Stimulated activated naive B cell treated with anti-CD40 and anti-IgM and Interleukin-4, amounts not matched to agents 10 μg/mL and 1 μg/mL and 100 μg/mL, for 72 hours (primary cell): ENCODE results near the gene POU6F2.

Source experiments
- ATAC-seq, 2 donors: fragments of 150-1000 bp; cut with Tn5 transposase; replicated peaks; 2 replicates each; pipeline ENCODE4 v1.10.0; 2021; ENCODE audit warnings: moderate library complexity in 1 of 2
- DNase-seq: peaks from one replicate; pipeline ENCODE4 v3.0.0; 2021
- H3K27ac Mint-ChIP-seq: one replicate; pipeline ENCODE4 v1.8.0; 2022; ENCODE audit warnings: mild to moderate bottlenecking, mixed read lengths
- H3K27me3 Mint-ChIP-seq, 2 donors: one replicate each; pipeline ENCODE4 v1.8.0; 2022; ENCODE audit warnings: mixed read lengths in 2 of 2
- H3K36me3 Mint-ChIP-seq, 2 donors: one replicate each; pipeline ENCODE4 v1.8.0; 2022; ENCODE audit warnings: mixed read lengths in 2 of 2, mild to moderate bottlenecking in 1 of 2
- H3K4me1 Mint-ChIP-seq, 2 donors: one replicate each; pipeline ENCODE4 v1.8.0; 2022; ENCODE audit warnings: mixed read lengths in 2 of 2, mild to moderate bottlenecking in 1 of 2
- H3K4me3 Mint-ChIP-seq, 2 donors: one replicate each; pipeline ENCODE4 v1.8.0; 2022; ENCODE audit warnings: mild to moderate bottlenecking in 2 of 2, mixed read lengths in 2 of 2, moderate library complexity in 1 of 2
- H3K9me3 Mint-ChIP-seq, 2 donors: one replicate each; pipeline ENCODE4 v1.8.0; 2022; ENCODE audit warnings: mixed read lengths in 2 of 2, mild to moderate bottlenecking in 1 of 2

The POU6F2 gene

DNA sequence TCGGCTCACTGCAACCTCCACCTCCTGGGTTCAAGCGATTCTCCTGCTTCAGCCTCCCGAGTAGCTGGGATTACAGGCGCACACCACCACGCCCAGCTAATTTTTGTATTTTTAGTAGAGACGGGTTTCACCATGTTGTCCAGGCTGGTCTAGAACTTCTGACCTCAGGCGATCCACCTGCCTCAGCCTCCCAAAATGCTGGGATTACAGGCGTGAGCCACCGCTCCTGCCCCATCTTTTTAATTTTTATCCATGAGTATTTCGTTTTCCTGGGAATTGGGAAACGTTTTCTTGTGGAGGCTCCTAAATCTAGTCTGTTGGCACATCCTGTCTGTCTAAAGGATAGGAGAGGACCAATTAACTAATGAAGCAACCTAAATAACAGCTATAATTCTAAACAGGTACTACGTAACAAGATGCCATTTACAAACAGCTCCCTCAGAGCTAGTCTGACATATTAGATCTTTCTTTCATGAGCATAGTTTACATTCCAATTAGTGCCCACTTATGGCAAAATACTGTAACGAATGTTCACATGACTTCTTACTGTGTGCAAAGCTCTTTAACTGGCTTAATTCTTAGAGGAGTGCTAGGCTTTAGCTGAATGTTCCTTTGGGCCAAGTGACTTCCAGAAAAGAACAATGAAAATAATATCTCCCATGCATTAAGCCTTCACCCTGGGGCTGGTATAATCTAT lies 437.5 kb downstream of the POU6F2 start:
- Mint-ChIP-seq H3K36me3 (no peaks in the 10 kb centered on the region), H3K4me3 (peak overlapping the region; percentile 91 to 92), H3K27ac (no peak overlapping the region), H3K27me3 (no peaks in the 10 kb centered on the region), H3K4me1 (peaks cover 5 to 8% of the 10 kb centered on the region in 2 donors), H3K9me3 (no peaks in the 10 kb centered on the region)
- no peak for DNase-seq
- no peak for ATAC-seq

DNA sequence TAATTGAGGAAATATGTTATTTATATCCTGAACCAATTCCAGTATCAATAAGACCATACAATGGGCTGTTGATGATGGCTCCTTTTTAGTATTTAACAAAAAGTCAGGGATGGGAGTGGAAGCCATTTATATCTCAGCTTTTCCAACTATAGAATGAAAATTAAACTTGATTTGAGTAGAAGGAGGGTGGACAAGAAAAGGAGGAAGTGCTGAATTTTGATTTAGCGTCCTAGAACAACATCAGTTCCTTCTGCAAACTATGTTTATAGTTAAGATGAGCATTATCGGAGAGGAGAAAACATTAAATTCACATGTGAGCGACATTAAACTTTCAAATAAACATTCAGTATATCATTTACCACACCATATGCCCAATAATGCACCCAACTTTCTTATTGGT lies 439.2 kb downstream of the POU6F2 start:
- no peak for ATAC-seq
- no peaks in the 10 kb centered on the region for H3K9me3 Mint-ChIP-seq
- peaks cover 5 to 8% of the 10 kb centered on the region in 2 donors for H3K4me1 Mint-ChIP-seq
- H3K4me3 Mint-ChIP-seq = no peak overlapping the region
- H3K27me3 Mint-ChIP-seq = no peaks in the 10 kb centered on the region
- no peak overlapping the region for H3K27ac Mint-ChIP-seq
- H3K36me3 Mint-ChIP-seq = no peaks in the 10 kb centered on the region
- no peak for DNase-seq

DNA sequence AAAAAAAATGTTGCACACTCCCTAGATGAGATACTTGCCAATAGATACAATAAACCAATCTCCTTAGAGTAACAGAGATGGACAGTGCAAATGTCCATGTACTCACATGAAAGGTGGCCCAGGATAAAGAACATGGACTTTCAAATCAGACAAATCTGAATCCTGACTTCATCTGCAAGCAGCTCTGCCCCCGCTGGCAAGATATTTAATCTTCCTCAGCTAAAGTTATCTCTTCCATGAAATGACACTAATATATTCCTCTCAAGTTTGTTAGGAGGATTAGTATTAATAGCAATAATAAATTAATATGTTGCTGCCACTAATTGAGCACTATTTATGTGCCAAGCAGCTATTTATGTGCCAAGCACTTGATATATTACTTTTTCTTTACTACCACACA lies 439.9 kb downstream of the POU6F2 start:
- no peak for ATAC-seq
- Mint-ChIP-seq H3K9me3 (no peaks in the 10 kb centered on the region), H3K4me3 (no peak overlapping the region), H3K36me3 (no peaks in the 10 kb centered on the region), H3K4me1 (peaks cover 5 to 8% of the 10 kb centered on the region in 2 donors), H3K27me3 (no peaks in the 10 kb centered on the region), H3K27ac (no peak overlapping the region)
- no peak for DNase-seq

DNA sequence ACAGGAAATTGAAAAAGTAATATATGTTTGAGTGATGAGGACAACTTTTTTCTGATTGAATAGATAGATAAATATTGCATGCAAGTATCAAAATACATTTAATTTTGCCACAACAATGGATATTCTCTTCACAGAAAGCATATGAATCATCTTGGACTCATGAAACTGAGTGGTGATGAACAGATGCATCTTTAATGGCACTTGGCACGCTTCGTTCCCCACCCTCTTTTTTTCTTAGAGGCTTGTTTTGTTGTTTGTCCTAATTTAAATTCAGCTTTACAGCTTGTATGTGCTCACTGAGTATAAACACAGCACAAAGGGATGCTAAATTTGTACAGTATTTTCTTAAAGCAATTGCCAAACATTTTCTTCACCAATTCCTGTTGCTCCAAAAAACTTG lies 443.5 kb downstream of the POU6F2 start:
- Mint-ChIP-seq H3K27ac (no peak overlapping the region), H3K36me3 (no peaks in the 10 kb centered on the region), H3K9me3 (no peaks in the 10 kb centered on the region), H3K4me3 (no peak overlapping the region), H3K4me1 (no peaks in the 10 kb centered on the region), H3K27me3 (peaks cover 0 to under 1% of the 10 kb centered on the region in 2 donors)
- ATAC-seq (no peak), DNase-seq (no peak)

DNA sequence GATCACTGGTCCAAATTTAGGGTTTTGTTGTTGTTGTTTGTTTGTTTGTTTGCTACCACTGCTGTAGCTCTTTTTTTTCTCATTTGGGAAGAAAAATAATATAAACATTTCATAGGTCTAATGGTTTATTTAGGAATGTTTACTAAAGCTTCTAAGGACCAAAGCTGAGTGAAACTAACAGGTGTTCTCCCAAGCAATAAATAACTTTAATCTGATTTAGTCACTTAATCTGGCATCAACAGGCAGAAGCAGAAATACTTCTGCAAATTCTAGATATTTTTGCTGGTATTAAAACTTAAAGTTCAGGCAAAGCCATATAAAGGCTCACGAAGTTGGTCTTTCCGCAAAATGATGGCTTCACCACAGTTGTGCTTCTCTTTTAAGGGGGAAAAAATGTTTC lies 444.0 kb downstream of the POU6F2 start:
- peaks cover 0 to 5% of the 10 kb centered on the region in 2 donors for H3K27me3 Mint-ChIP-seq
- H3K27ac Mint-ChIP-seq = no peak overlapping the region
- no peaks in the 10 kb centered on the region for H3K9me3 Mint-ChIP-seq
- H3K36me3 Mint-ChIP-seq = no peaks in the 10 kb centered on the region
- H3K4me1 Mint-ChIP-seq = no peaks in the 10 kb centered on the region
- ATAC-seq (no peak), DNase-seq (no peak)
- H3K4me3 Mint-ChIP-seq = no peak overlapping the region

DNA sequence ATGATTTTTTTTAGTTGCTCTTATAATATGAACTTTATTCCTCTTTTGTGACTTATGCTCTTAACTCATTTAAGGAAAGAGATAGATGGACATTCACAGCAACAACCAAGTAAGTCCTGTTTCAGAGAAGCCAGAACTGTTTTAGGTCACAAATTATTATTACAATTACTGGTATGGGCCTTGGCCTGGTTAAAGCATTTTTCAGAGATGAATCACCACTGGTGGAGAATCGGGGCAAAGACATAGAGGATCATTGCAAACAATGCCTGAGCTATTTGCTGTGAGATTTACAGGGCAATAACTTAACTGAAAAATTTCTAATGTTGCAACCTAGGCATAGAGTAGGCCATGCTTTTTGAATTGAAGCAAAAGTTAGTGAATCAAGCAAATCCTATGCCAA lies 450.5 kb downstream of the POU6F2 start:
- DNase-seq = no peak
- Mint-ChIP-seq H3K4me1 (peaks cover 5 to 14% of the 10 kb centered on the region in 2 donors), H3K36me3 (no peaks in the 10 kb centered on the region), H3K27me3 (peaks cover 0 to 5% of the 10 kb centered on the region in 2 donors), H3K4me3 (no peak overlapping the region), H3K27ac (no peak overlapping the region), H3K9me3 (no peaks in the 10 kb centered on the region)
- ATAC-seq = no peak

DNA sequence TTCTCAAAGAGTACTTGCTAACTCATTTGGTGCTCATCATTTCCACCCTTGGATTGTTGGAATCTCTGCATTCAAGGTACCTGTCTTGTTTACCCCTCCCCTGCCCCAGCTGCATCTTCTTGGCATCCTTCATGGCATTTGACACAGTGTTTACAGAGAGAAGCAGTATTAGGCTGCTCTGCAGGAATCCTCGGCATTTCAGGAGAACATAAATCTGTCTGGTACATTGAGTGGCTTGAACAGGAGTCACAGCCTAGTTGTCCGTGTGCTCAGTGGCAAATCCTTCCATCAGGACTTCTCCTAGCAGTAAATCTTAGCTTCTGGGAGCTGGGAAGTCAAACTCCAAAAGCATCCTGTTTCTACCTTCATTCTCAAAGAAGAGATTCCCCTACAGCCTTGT lies 451.7 kb downstream of the POU6F2 start:
- Mint-ChIP-seq H3K4me1 (peaks cover 12 to 26% of the 10 kb centered on the region in 2 donors), H3K4me3 (no peak overlapping the region), H3K27me3 (peaks cover 0 to 5% of the 10 kb centered on the region in 2 donors), H3K36me3 (no peaks in the 10 kb centered on the region), H3K9me3 (peaks cover 4 to 5% of the 10 kb centered on the region in 2 donors), H3K27ac (no peak overlapping the region)
- DNase-seq = no peak
- no peak for ATAC-seq

DNA sequence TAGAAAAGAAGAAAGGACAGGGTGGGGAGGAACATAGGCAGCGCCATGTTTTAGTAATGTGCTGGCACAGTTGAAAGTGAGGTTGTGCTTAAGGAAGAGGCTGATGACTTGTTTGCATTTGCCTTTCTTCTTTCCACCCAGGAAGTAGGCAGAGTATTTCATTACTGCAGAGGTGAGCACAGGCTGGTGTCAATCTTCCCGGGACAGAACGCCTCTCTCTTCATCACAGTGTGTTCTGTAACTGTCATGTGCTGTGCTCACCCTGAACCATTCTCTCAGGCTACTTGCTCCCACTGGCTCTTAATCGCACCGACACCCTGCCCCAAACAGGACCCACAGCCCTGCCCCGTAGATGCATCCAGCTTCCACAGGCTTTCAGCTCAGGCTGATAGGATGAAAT lies 452.7 kb downstream of the POU6F2 start:
- no peak overlapping the region for H3K27ac Mint-ChIP-seq
- peaks cover 15 to 26% of the 10 kb centered on the region in 2 donors for H3K4me1 Mint-ChIP-seq
- DNase-seq = no peak
- peaks cover 6 to 8% of the 10 kb centered on the region in 2 donors for H3K9me3 Mint-ChIP-seq
- H3K36me3 Mint-ChIP-seq = no peaks in the 10 kb centered on the region
- peaks cover 0 to 5% of the 10 kb centered on the region in 2 donors for H3K27me3 Mint-ChIP-seq
- no peak for ATAC-seq
- no peak overlapping the region for H3K4me3 Mint-ChIP-seq

DNA sequence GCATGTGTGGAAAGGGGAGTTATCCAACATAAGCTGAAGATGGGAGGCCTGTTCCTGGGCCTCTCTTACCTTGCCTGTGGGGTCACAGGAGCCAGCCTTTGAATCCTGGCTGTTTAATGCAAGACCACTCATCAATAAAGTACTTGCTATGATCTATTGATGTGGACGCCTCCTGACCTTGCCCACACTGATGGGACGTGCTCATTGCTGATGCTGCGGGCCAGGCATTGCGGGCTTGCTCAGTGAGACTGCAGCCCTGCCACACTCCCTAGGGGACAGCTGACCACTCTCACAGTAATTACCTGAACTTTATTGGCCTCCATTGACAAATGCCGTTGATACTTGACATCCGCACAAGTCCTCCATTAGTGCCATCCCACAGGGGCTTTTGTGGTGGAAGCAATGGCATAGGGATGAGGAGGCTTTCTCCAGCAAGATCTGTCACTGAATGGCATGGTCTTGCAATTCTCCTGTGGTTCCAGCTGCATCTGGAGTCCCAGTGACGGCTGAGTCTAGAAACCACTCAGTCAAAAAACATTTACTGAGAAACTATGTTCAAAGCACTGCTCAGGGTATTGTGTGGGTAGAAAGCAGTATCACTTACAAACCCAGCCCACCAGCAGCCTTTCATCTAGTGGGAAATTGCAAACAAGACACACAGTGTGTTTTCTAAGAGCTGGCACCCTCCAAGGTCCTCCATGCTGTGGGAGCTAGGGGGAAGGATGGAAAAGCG lies 453.4 kb downstream of the POU6F2 start:
- ATAC-seq = peak; percentile 37 to 40
- Mint-ChIP-seq H3K9me3 (peaks cover 6 to 8% of the 10 kb centered on the region in 2 donors), H3K4me1 (peaks cover 15 to 28% of the 10 kb centered on the region in 2 donors), H3K27me3 (peaks cover 0 to 5% of the 10 kb centered on the region in 2 donors), H3K4me3 (no peak overlapping the region), H3K27ac (no peak overlapping the region), H3K36me3 (no peaks in the 10 kb centered on the region)
- DNase-seq = no peak

DNA sequence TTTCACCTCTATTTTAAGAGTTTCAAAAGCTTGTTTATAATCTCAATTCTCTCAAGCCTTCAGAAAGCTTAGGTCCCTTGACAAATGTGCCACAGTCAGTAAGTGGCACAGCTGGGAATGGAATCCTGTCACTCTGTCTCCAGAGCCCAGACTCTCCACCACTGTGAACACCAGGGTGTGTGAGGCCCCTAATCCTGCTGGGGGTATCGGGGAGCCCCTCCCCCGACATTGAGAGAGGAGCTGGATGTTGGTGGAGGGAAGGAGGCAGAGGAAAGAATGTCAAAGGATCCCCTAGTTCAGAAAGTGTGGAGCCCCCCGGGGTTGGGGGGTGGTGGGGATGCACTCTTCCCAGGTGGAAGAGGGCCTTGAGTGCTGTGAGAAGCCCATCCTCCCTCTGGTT lies 454.7 kb downstream of the POU6F2 start:
- no peak for ATAC-seq
- Mint-ChIP-seq H3K4me1 (peaks cover 21 to 41% of the 10 kb centered on the region in 2 donors), H3K36me3 (no peaks in the 10 kb centered on the region), H3K4me3 (no peak overlapping the region), H3K9me3 (peaks cover 6 to 8% of the 10 kb centered on the region in 2 donors), H3K27me3 (no peaks in the 10 kb centered on the region), H3K27ac (peak overlapping the region; percentile 44)
- no peak for DNase-seq

DNA sequence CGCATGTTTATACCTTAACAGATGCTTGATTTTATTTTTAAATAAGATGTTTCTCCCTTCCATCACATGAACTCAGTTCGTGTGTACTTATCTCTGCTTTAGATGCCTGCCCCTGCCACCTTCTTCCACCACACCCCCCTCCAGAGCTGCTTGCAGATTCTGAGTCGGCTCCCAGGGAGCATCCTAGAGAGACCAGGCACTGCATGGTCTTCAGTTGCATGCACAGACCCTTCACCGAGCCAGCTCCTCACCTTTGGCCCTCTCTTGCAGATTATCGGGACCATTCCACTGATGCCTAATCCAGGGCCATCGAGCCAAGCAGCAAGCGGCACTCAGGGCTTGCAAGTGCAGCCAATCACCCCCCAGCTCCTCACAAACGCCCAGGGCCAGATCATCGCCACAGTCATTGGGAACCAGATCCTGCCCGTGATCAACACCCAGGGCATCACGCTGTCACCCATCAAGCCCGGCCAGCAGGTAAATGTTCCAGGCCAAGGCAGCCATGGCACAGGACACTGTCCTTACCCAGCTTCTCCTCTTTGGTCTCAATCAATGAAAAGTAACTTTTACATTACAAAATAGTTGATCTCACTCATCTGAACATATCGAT lies 455.2 kb downstream of the POU6F2 start:
- no peak for DNase-seq
- H3K27ac Mint-ChIP-seq = no peak overlapping the region

DNA sequence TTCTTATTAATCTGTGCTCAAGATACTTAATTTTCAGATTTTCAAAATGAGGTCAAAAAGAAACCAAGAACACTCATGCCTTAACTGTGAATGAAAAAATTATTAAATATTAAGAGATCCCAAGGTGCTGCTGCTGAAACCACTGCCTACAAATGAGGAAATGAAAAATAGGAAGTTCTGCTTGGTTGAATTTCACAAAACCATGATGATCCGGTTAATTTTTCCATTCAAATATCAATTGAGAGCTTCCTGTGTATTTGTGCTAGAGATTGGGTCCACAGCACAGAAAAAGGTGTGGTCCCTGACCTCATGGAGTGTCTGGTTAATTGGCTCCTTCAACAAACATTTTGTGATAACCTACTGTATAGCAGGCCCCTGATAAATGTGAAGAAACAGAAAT lies 455.8 kb downstream of the POU6F2 start:
- H3K27me3 Mint-ChIP-seq = no peaks in the 10 kb centered on the region
- H3K27ac Mint-ChIP-seq = no peak overlapping the region
- peaks cover 21 to 43% of the 10 kb centered on the region in 2 donors for H3K4me1 Mint-ChIP-seq
- no peaks in the 10 kb centered on the region for H3K36me3 Mint-ChIP-seq
- no peak for DNase-seq
- ATAC-seq = peak; percentile 74 to 82
- no peak overlapping the region for H3K4me3 Mint-ChIP-seq
- H3K9me3 Mint-ChIP-seq = peaks cover 8 to 9% of the 10 kb centered on the region in 2 donors

More for the DNA sequence above, 455.2 kb downstream of the POU6F2 start:
- no peak for ATAC-seq
- H3K4me1 Mint-ChIP-seq = peaks cover 21 to 43% of the 10 kb centered on the region in 2 donors
- no peaks in the 10 kb centered on the region for H3K36me3 Mint-ChIP-seq
- no peak overlapping the region for H3K4me3 Mint-ChIP-seq
- no peaks in the 10 kb centered on the region for H3K27me3 Mint-ChIP-seq
- H3K9me3 Mint-ChIP-seq = peaks cover 8 to 9% of the 10 kb centered on the region in 2 donors

DNA sequence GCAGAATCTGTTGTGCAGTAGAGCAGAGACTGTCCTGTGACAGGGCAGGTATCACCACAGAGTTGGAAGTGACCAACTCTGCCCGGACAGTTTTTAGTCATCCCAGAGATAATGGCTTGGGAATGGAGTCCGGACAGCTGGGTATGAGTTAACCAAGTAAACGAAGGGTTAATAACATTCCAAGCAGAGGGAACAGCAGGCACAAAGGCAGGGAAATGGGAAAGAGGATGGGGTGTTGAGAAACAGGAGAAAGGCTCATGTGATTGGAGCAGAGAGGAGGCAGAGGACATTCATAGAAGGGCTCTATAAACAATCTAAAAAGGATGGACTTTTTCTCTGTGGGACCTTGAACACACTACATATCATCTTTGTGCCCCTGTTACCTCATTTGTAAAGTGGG lies 456.3 kb downstream of the POU6F2 start:
- ATAC-seq = peak in 1 of 2 donors; percentile 63
- H3K36me3 Mint-ChIP-seq = no peaks in the 10 kb centered on the region
- DNase-seq = no peak
- no peak overlapping the region for H3K4me3 Mint-ChIP-seq
- H3K9me3 Mint-ChIP-seq = peaks cover 8 to 9% of the 10 kb centered on the region in 2 donors
- peaks cover 0 to 1% of the 10 kb centered on the region in 2 donors for H3K27me3 Mint-ChIP-seq
- no peak overlapping the region for H3K27ac Mint-ChIP-seq
- peaks cover 21 to 43% of the 10 kb centered on the region in 2 donors for H3K4me1 Mint-ChIP-seq

DNA sequence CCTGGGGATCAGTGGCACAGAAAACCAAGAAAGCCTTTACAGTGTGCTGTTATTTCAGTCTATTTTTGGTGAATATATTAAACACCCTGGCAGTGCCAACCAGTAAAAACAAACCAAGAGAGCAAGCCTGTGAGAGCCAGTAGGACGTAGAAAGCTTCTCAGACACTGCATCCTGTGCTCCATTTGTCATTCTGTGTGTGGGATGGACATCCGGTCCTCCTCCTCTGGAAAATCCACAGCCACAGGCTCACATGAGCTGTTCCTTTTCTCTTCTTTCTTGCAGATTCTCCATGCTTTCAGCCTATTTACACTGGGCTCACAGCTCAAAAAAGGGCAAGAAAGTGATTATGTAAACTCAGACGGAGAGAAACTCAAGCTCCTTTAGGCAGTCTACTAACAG lies 468.8 kb downstream of the POU6F2 start:
- H3K36me3 Mint-ChIP-seq = no peaks in the 10 kb centered on the region
- H3K27ac Mint-ChIP-seq = no peak overlapping the region
- no peak overlapping the region for H3K4me3 Mint-ChIP-seq
- no peak for ATAC-seq
- H3K27me3 Mint-ChIP-seq = peaks cover 10 to 11% of the 10 kb centered on the region in 2 donors
- H3K9me3 Mint-ChIP-seq = no peaks in the 10 kb centered on the region
- no peak for DNase-seq
- H3K4me1 Mint-ChIP-seq = no peaks in the 10 kb centered on the region

DNA sequence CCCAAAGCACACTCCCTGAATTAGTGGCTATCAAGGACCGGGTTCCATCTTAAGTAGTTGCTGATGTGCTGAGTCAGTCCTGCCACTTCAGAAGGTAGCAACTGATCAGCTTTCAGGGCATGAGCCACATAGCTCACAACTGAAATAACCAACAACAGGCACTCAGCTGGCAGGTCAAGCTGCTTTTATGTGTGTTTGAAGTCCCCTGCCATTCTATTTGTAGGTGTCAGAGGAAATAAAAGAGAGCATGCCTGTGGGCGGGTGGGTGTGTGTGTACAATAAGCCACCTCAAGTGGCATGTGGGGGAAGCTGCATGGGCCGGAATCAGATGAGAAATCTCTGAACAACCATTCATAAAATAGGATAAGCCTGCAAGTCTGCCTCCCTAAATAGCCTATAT lies 474.2 kb downstream of the POU6F2 start:
- Mint-ChIP-seq H3K27ac (no peak overlapping the region), H3K36me3 (no peaks in the 10 kb centered on the region), H3K4me1 (no peaks in the 10 kb centered on the region), H3K9me3 (no peaks in the 10 kb centered on the region), H3K4me3 (no peak overlapping the region), H3K27me3 (peaks cover 4% of the 10 kb centered on the region in 2 donors)
- ATAC-seq = no peak
- no peak for DNase-seq
